ENCODE results near the gene RCN1. TPM values are rescaled to one million over a fixed set of nuclear protein-coding genes. Genes with fewer than 3 reads are reported as not detected.

RCN1 gene
- total and polyA plus RNA-seq, 4 donors: 35.9 to 58.1 (median 46.4) TPM

DNA sequence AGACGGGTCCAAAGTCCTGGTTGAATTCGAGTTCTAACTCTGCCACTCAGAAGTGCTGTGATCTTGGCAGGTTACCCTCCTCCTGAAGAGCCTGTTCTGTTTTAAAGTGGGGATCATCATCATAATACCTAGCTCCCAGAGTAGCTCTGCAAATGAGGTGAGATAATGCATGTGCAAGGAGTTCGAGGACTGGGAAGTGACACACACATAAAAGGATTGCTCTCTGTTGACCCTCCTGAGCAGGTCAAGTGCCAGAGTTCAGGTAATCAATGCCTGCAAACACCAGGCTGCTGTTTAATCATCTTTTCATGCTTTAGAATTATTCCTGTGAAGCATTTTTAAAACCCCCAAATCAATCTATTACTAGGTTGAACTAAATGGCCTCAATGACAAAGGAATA is 19.9 kb downstream of the RCN1 start:
- Histone ChIP-seq H3K27ac (ENCODE audit: low read depth in 1 of 2, low read length in 2 of 2) (no peak overlapping the region), H3K27me3 (ENCODE audit: control insufficient read depth in 4 of 4, insufficient read depth in 4 of 4, low read length in 3 of 4) (no peaks in the 10 kb centered on the region), H3K4me3 (ENCODE audit: low read depth in 1 of 3, low read length in 3 of 3) (no peak overlapping the region), H3K9ac (ENCODE audit: low read depth in 1 of 2, low read length in 2 of 2) (no peak overlapping the region), H3K9me3 (ENCODE audit: control insufficient read depth in 4 of 4, low read length in 3 of 4) (no peaks in the 10 kb centered on the region), H3K4me1 (ENCODE audit: control insufficient read depth in 4 of 4, insufficient read depth in 4 of 4, low read length in 3 of 4) (peaks cover 0 to 7% (median 5%) of the 10 kb centered on the region in 4 donors), H3K36me3 (ENCODE audit: control insufficient read depth in 4 of 4, insufficient read depth in 3 of 4, low read depth in 1 of 4, low read length in 3 of 4) (peaks cover 0 to 2% (median 0%) of the 10 kb centered on the region in 4 donors)
- TF ChIP-seq HNF4A (conservative IDR thresholded peaks at IDR 0.05) (peak; percentile 43 to 71), TAF1 (conservative IDR thresholded peaks at IDR 0.05) (no peak), HNF4G (IDR thresholded peaks at IDR 0.05) (peak; percentile 31), SP1 (IDR thresholded peaks at IDR 0.05) (peak; percentile 46), RXRA (IDR thresholded peaks at IDR 0.05) (peak; percentile 44 to 63), EGR1 (IDR thresholded peaks at IDR 0.05; ENCODE audit: low read depth in 2 of 2) (no peak), NR2F2 (IDR thresholded peaks at IDR 0.05) (no peak)
- no peak for DNase-seq (ENCODE audit: low spot score)
- WGBS: 45% methylated on average over 3 of the region's 3 CpGs

DNA sequence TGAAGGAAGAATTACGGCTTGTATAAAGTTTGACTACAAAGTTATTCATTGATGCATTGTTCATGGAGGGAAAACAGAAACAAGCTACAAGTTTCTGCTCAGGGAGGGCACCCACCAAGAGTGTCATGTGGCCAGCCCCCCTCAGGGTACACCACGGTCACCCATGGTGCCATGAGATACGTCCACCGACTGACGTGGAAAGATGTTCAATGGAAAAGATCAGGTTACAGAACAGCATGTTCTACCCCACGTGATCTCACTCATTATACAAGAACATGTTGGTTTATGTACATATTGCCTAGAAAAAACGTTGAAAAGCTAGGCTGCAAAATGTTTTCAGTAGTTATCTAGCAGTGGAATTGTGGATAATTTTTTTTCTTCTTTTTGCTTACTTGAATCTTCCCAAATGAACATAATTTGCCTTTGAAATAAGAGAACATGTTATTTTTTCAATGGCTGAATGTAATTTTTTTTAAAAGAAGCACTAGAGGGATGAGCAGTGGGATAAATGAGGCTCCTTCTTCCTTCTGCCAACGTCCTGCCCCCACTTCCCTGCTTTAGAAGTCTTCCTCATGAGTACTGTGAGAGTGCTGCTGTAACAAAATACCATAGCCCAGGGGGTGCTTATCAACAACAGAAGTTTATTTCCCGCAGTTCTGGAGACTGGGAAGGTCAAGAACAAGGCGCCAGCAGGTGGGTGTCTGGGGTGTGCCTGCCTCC is 22.5 kb downstream of the RCN1 start:
- Histone ChIP-seq H3K27me3 (ENCODE audit: control insufficient read depth in 4 of 4, insufficient read depth in 4 of 4, low read length in 3 of 4) (no peaks in the 10 kb centered on the region), H3K4me3 (ENCODE audit: low read depth in 1 of 3, low read length in 3 of 3) (no peak overlapping the region), H3K4me1 (ENCODE audit: control insufficient read depth in 4 of 4, insufficient read depth in 4 of 4, low read length in 3 of 4) (peaks cover 0 to 7% (median 5%) of the 10 kb centered on the region in 4 donors), H3K9ac (ENCODE audit: low read depth in 1 of 2, low read length in 2 of 2) (no peak overlapping the region), H3K27ac (ENCODE audit: low read depth in 1 of 2, low read length in 2 of 2) (no peak overlapping the region), H3K9me3 (ENCODE audit: control insufficient read depth in 4 of 4, low read length in 3 of 4) (no peaks in the 10 kb centered on the region), H3K36me3 (ENCODE audit: control insufficient read depth in 4 of 4, insufficient read depth in 3 of 4, low read depth in 1 of 4, low read length in 3 of 4) (no peaks in the 10 kb centered on the region)
- no peak for DNase-seq (ENCODE audit: low spot score)
- WGBS: 51% methylated on average over 10 of the region's 10 CpGs
- TF ChIP-seq, protein P1, sequence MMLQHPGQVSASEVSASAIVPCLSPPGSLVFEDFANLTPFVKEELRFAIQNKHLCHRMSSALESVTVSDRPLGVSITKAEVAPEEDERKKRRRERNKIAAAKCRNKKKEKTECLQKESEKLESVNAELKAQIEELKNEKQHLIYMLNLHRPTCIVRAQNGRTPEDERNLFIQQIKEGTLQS (IDR thresholded peaks at IDR 0.05): no peak
- TF ChIP-seq HNF4G (IDR thresholded peaks at IDR 0.05): no peak
- TF ChIP-seq HNF4A (conservative IDR thresholded peaks at IDR 0.05): no peak
- TF ChIP-seq ZBTB33 (IDR thresholded peaks at IDR 0.05): no peak
- no peak for TF ChIP-seq EGR1 (IDR thresholded peaks at IDR 0.05; ENCODE audit: low read depth in 2 of 2)
- no peak for TF ChIP-seq RXRA (IDR thresholded peaks at IDR 0.05)
- TF ChIP-seq FOXA1 (IDR thresholded peaks at IDR 0.05): no peak
- no peak for TF ChIP-seq YY1 (IDR thresholded peaks at IDR 0.05)

DNA sequence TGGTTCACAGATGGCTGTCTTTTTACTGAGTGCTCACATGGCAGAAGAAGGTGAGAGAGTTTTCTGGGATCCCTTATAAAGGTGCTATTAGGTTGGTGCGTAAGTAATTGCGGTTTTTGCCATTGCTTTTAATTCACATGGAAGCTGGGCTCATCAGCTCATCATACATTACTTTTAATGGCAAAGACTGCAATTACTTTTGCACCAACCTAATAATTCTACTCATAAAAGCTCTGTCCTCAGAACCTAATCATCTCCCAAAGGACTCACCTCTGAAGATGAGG is 23.0 kb downstream of the RCN1 start:
- Histone ChIP-seq H3K9me3 (ENCODE audit: control insufficient read depth in 4 of 4, low read length in 3 of 4) (no peaks in the 10 kb centered on the region), H3K27ac (ENCODE audit: low read depth in 1 of 2, low read length in 2 of 2) (no peak overlapping the region), H3K4me1 (ENCODE audit: control insufficient read depth in 4 of 4, insufficient read depth in 4 of 4, low read length in 3 of 4) (peaks cover 0 to 7% (median 5%) of the 10 kb centered on the region in 4 donors), H3K4me3 (ENCODE audit: low read depth in 1 of 3, low read length in 3 of 3) (no peak overlapping the region), H3K36me3 (ENCODE audit: control insufficient read depth in 4 of 4, insufficient read depth in 3 of 4, low read depth in 1 of 4, low read length in 3 of 4) (no peaks in the 10 kb centered on the region), H3K9ac (ENCODE audit: low read depth in 1 of 2, low read length in 2 of 2) (no peak overlapping the region), H3K27me3 (ENCODE audit: control insufficient read depth in 4 of 4, insufficient read depth in 4 of 4, low read length in 3 of 4) (no peaks in the 10 kb centered on the region)
- DNase-seq (ENCODE audit: low spot score): no peak
- 93% methylated on average over 2 of the region's 2 CpGs for WGBS
- TF ChIP-seq REST (IDR thresholded peaks at IDR 0.05) (no peak), RXRA (IDR thresholded peaks at IDR 0.05) (no peak)
